ENCODE data around the gene TPRG1.

- TF ChIP-seq CTCF (IDR thresholded peaks at IDR 0.05; ENCODE audit: low read depth, low read length, missing input control) (no peak), REST (IDR thresholded peaks at IDR 0.05) (no peak), MAX (IDR thresholded peaks at IDR 0.05) (no peak), TAF1 (conservative IDR thresholded peaks at IDR 0.05) (no peak)
These were observed 27.1 kb upstream of the TPRG1 start for GRCh38 chr3:189144645-189145044.

Data from liver (tissue), 3 donors.